Measurements from ENCODE around the gene SMC2.

DNA sequence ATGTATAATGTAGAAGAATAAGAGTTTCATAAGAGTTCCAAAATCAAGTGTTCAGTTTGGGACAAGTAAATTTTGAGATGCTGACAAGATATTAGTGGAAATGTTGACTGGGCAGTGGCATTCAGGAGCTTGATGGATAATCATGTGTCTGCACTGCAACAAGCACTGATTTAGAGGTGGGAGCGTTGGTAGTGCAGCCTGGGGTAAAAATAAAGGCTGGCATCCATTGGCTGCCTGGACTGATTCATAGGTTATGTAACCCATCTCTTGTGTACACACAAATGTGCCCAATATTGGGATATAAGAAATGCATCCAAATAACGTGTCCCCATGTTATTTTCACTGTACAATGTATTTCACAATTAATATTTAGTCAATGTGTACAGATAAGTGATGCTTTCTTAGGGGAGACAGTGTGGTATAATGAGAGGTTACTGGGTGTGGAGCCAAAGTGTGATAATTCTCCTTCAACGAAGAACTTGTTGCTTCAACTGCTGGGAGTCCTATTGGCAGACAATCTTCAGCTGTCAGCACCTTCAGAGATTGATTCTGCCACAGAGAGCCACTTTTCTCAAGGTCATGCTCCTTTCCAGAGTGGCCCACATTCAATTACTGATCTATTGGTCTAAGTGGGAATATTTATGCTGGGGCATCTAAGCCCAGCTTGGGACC is 20.9 kb upstream of the SMC2 start:
- TF ChIP-seq, protein P1, sequence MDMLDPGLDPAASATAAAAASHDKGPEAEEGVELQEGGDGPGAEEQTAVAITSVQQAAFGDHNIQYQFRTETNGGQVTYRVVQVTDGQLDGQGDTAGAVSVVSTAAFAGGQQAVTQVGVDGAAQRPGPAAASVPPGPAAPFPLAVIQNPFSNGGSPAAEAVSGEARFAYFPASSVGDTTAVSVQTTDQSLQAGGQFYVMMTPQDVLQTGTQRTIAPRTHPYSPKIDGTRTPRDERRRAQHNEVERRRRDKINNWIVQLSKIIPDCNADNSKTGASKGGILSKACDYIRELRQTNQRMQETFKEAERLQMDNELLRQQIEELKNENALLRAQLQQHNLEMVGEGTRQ (IDR thresholded peaks at IDR 0.05), result no peak
- TF ChIP-seq KDM5A (IDR thresholded peaks at IDR 0.05) (no peak), POLR2A (IDR thresholded peaks at IDR 0.05; ENCODE audit: low read length) (no peak), EP300 (IDR thresholded peaks at IDR 0.05) (no peak), CEBPB (IDR thresholded peaks at IDR 0.05) (no peak), JUNB (IDR thresholded peaks at IDR 0.05) (no peak), RAD21 (conservative IDR thresholded peaks at IDR 0.05 in 1 of 2, IDR thresholded peaks at IDR 0.05 in 1 of 2) (no peak), JUN (IDR thresholded peaks at IDR 0.05) (no peak)
- TF ChIP-seq, protein P2, sequence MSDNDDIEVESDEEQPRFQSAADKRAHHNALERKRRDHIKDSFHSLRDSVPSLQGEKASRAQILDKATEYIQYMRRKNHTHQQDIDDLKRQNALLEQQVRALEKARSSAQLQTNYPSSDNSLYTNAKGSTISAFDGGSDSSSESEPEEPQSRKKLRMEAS (IDR thresholded peaks at IDR 0.05), result no peak
- TF ChIP-seq, protein P3, sequence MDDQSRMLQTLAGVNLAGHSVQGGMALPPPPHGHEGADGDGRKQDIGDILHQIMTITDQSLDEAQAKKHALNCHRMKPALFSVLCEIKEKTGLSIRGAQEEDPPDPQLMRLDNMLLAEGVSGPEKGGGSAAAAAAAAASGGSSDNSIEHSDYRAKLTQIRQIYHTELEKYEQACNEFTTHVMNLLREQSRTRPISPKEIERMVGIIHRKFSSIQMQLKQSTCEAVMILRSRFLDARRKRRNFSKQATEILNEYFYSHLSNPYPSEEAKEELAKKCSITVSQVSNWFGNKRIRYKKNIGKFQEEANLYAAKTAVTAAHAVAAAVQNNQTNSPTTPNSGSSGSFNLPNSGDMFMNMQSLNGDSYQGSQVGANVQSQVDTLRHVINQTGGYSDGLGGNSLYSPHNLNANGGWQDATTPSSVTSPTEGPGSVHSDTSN (IDR thresholded peaks at IDR 0.05), result no peak
- TF ChIP-seq, protein P4, sequence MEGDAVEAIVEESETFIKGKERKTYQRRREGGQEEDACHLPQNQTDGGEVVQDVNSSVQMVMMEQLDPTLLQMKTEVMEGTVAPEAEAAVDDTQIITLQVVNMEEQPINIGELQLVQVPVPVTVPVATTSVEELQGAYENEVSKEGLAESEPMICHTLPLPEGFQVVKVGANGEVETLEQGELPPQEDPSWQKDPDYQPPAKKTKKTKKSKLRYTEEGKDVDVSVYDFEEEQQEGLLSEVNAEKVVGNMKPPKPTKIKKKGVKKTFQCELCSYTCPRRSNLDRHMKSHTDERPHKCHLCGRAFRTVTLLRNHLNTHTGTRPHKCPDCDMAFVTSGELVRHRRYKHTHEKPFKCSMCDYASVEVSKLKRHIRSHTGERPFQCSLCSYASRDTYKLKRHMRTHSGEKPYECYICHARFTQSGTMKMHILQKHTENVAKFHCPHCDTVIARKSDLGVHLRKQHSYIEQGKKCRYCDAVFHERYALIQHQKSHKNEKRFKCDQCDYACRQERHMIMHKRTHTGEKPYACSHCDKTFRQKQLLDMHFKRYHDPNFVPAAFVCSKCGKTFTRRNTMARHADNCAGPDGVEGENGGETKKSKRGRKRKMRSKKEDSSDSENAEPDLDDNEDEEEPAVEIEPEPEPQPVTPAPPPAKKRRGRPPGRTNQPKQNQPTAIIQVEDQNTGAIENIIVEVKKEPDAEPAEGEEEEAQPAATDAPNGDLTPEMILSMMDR (IDR thresholded peaks at IDR 0.05), result no peak
- TF ChIP-seq, protein P5, sequence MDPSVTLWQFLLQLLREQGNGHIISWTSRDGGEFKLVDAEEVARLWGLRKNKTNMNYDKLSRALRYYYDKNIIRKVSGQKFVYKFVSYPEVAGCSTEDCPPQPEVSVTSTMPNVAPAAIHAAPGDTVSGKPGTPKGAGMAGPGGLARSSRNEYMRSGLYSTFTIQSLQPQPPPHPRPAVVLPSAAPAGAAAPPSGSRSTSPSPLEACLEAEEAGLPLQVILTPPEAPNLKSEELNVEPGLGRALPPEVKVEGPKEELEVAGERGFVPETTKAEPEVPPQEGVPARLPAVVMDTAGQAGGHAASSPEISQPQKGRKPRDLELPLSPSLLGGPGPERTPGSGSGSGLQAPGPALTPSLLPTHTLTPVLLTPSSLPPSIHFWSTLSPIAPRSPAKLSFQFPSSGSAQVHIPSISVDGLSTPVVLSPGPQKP (IDR thresholded peaks at IDR 0.05; ENCODE audit: low read depth, low read length), result no peak

Measured in A549 (cell line).